ENCODE data around the gene SH3PXD2A. TPM values are rescaled to one million over a fixed set of nuclear protein-coding genes. Genes with fewer than 3 reads are reported as not detected.

The SH3PXD2A gene
- total and polyA plus RNA-seq, 2 donors (not counting 1 experiment from before 2014, with no cell fraction given): 3.2 to 33.5 TPM

- no peak overlapping the region for H3K27ac ChIP-seq (ENCODE audit: low read length in 2 of 2)
- Mint-ChIP-seq H3K27me3 (no peaks in the 10 kb centered on the region), H3K4me1 (no peaks in the 10 kb centered on the region), H3K4me3 (no peak overlapping the region), H3K27ac (no peak overlapping the region), H3K9me3 (ENCODE audit: insufficient read depth) (no peaks in the 10 kb centered on the region)
- POLR2A ChIA-PET: no interaction called here
- H4K20me1 ChIP-seq (ENCODE audit: control insufficient read depth, insufficient read depth, low read length, poor library complexity, severe bottlenecking): no peaks in the 10 kb centered on the region
- no peak overlapping the region for H2AFZ ChIP-seq (ENCODE audit: insufficient read depth, low read depth, low read length, poor library complexity, severe bottlenecking)
- CTCF ChIA-PET: interaction anchor here (0.6 to 3.5 kb wide), 40 partner anchors 11 to 417 kb away, joined by 3 to 22 read pairs (median 4); partner anchors contain the start of gene SFR1
- ATAC-seq (ENCODE audit: low read depth) (peak; percentile 76), DNase-seq (peak; percentile 65)
- H3K9me3 ChIP-seq (ENCODE audit: control extremely low read depth in 1 of 3, control insufficient read depth in 2 of 3, insufficient read depth in 1 of 3, low read length in 2 of 3): no peaks in the 10 kb centered on the region
- H3K79me2 ChIP-seq (ENCODE audit: control insufficient read depth, insufficient read depth, low read length): no peaks in the 10 kb centered on the region
- H3K36me3 ChIP-seq (replicated peaks in 1 of 2; ENCODE audit: control extremely low read depth in 1 of 2, control insufficient read depth in 1 of 2, extremely low read depth in 1 of 2, insufficient read depth in 2 of 2, low read length in 1 of 2): peaks cover 13 to 40% of the 10 kb centered on the region in 2 experiments
- H3K4me3 ChIP-seq (ENCODE audit: control extremely low read depth in 1 of 5, extremely low read depth in 1 of 5, insufficient read depth in 1 of 5, low read depth in 2 of 5, low read length in 4 of 5): no peak overlapping the region
- TF ChIP-seq CTCF (IDR thresholded peaks at IDR 0.05) (peak; percentile 88), EZH2 (IDR thresholded peaks at IDR 0.05; ENCODE audit: borderline replicate concordance, insufficient read depth, low read depth, low read length, poor library complexity, severe bottlenecking) (no peak)
- intact Hi-C loops (cut with micrococcal nuclease): loop anchor here (1.0 to 5.0 kb wide), 5 partner anchors 30 to 321 kb away; partner anchors contain the start of gene STN1
- no peak overlapping the region for H3K4me2 ChIP-seq (replicated peaks; ENCODE audit: low read depth, low read length, poor library complexity, severe bottlenecking)
- H3K4me1 ChIP-seq (ENCODE audit: control insufficient read depth in 2 of 2, insufficient read depth in 2 of 2, low read length in 2 of 2): no peaks in the 10 kb centered on the region
- 100% methylated on average over 1 of the region's 6 CpGs for WGBS (ENCODE audit: insufficient coverage)
- no peak overlapping the region for H3K9ac ChIP-seq (ENCODE audit: low read length)
- H3K27me3 ChIP-seq (replicated peaks in 1 of 4; ENCODE audit: control extremely low read depth in 1 of 4, control insufficient read depth in 3 of 4, insufficient read depth in 4 of 4, low read length in 3 of 4): no peaks in the 10 kb centered on the region
Measured at GRCh38 chr10:103888113-103888841, 32.9 kb upstream of the SH3PXD2A start.

GRCh38 chr10:103885617-103886016 is 30.2 kb upstream of the SH3PXD2A start:
- ChIA-PET POLR2A (no interaction called here), CTCF (interaction anchor here (0.6 to 3.9 kb wide), 16 partner anchors 8 to 327 kb away, joined by 3 to 34 read pairs (median 4); partner anchors contain the start of gene SFR1)
- TF ChIP-seq CTCF (IDR thresholded peaks at IDR 0.05) (no peak), EZH2 (IDR thresholded peaks at IDR 0.05; ENCODE audit: borderline replicate concordance, insufficient read depth, low read depth, low read length, poor library complexity, severe bottlenecking) (no peak)
- WGBS (ENCODE audit: insufficient coverage): 92% methylated on average over 2 of the region's 6 CpGs
- Histone ChIP-seq H3K9ac (ENCODE audit: low read length) (no peak overlapping the region), H4K20me1 (ENCODE audit: control insufficient read depth, insufficient read depth, low read length, poor library complexity, severe bottlenecking) (no peaks in the 10 kb centered on the region), H3K27me3 (replicated peaks in 1 of 4; ENCODE audit: control extremely low read depth in 1 of 4, control insufficient read depth in 3 of 4, insufficient read depth in 4 of 4, low read length in 3 of 4) (no peaks in the 10 kb centered on the region), H3K9me3 (ENCODE audit: control extremely low read depth in 1 of 3, control insufficient read depth in 2 of 3, insufficient read depth in 1 of 3, low read length in 2 of 3) (no peaks in the 10 kb centered on the region), H3K36me3 (replicated peaks in 1 of 2; ENCODE audit: control extremely low read depth in 1 of 2, control insufficient read depth in 1 of 2, extremely low read depth in 1 of 2, insufficient read depth in 2 of 2, low read length in 1 of 2) (peaks cover 8 to 46% of the 10 kb centered on the region in 2 experiments), H3K4me3 (ENCODE audit: control extremely low read depth in 1 of 5, extremely low read depth in 1 of 5, insufficient read depth in 1 of 5, low read depth in 2 of 5, low read length in 4 of 5) (no peak overlapping the region), H3K4me1 (ENCODE audit: control insufficient read depth in 2 of 2, insufficient read depth in 2 of 2, low read length in 2 of 2) (no peaks in the 10 kb centered on the region), H3K79me2 (ENCODE audit: control insufficient read depth, insufficient read depth, low read length) (no peaks in the 10 kb centered on the region), H3K4me2 (replicated peaks; ENCODE audit: low read depth, low read length, poor library complexity, severe bottlenecking) (no peak overlapping the region), H2AFZ (ENCODE audit: insufficient read depth, low read depth, low read length, poor library complexity, severe bottlenecking) (no peak overlapping the region), H3K27ac (ENCODE audit: low read length in 2 of 2) (no peak overlapping the region)
- intact Hi-C loops (cut with micrococcal nuclease): loop anchor here (5.0 kb wide), 1 partner anchor 97 kb away; no protein-coding TSS in a partner anchor
- Mint-ChIP-seq H3K4me1 (no peaks in the 10 kb centered on the region), H3K27me3 (no peaks in the 10 kb centered on the region), H3K27ac (no peak overlapping the region), H3K4me3 (no peak overlapping the region), H3K9me3 (ENCODE audit: insufficient read depth) (no peaks in the 10 kb centered on the region)
- no peak for DNase-seq
- no peak for ATAC-seq (ENCODE audit: low read depth)
